GM13977 (cell line): Measurements from ENCODE around the gene DNAH12.
"Not testable (repeated sequence)": the region's sequence is repeated elsewhere in the genome, so short reads cannot be mapped to it uniquely, and the experiment has no call there.

Experiments
- DNase-seq: peaks from one replicate; pipeline ENCODE4 v3.0.0; 2012; ENCODE audit warnings: low spot score
- CTCF ChIP-seq: IDR thresholded peaks from 2 replicates; pipeline ENCODE4 v1.5.1; 2012; ENCODE audit warnings: mild to moderate bottlenecking, control low read depth; ENCODE audit not compliant: insufficient read depth; ENCODE audit errors: extremely low read depth, missing control alignments
- in situ Hi-C: fragments of 300-500 bp; cut with MboI; formaldehyde crosslinking; loops from one replicate; pipeline ENCODE4 v1.12.0; 2022; ENCODE audit warnings: low sequenced_read_pairs, low pct_unique_long_range_greater_than_20kb, mixed read lengths, inconsistent platforms; ENCODE audit not compliant: unreplicated experiment

Gene DNAH12

GRCh38 chr3:57331078-57331610 is 213.0 kb downstream of the DNAH12 start:
- in situ Hi-C loops: no loop called here
- TF ChIP-seq CTCF: no peak
- no peak for DNase-seq

GRCh38 chr3:57326498-57326897 is 217.6 kb downstream of the DNAH12 start:
- DNase-seq: not testable (repeated sequence)

GRCh38 chr3:57314204-57314603 is 229.9 kb downstream of the DNAH12 start:
- DNase-seq: no peak
- TF ChIP-seq CTCF: no peak
- in situ Hi-C loops: no loop called here

More at GRCh38 chr3:57326498-57326897, 217.6 kb downstream of the DNAH12 start:
- in situ Hi-C loops: not testable (repeated sequence)

GRCh38 chr3:57309769-57310360 is 234.3 kb downstream of the DNAH12 start:
- in situ Hi-C loops: no loop called here
- DNase-seq: no peak
- TF ChIP-seq CTCF: no peak

GRCh38 chr3:57303520-57303919 is 240.6 kb downstream of the DNAH12 start:
- in situ Hi-C loops, DNase-seq: not testable (repeated sequence)

- DNase-seq: no peak
- in situ Hi-C loops: no loop called here
These were observed 246.1 kb downstream of the DNAH12 start for GRCh38 chr3:57298041-57298440.

GRCh38 chr3:57292897-57293526 is 251.1 kb downstream of the DNAH12 start:
- TF ChIP-seq CTCF: no peak
- DNase-seq: no peak
- in situ Hi-C loops: no loop called here

More at GRCh38 chr3:57298041-57298440, 246.1 kb downstream of the DNAH12 start:
- TF ChIP-seq CTCF: no peak
